CD4-positive, alpha-beta T cell treated with Interleukin-15 for 1 hour (primary cell): ENCODE measurements around the gene THRB.

Experiments used
- DNase-seq: peaks from one replicate; pipeline ENCODE4 v3.0.0-alpha.2; 2020

THRB gene

GRCh38 chr3:24299246-24299805 is 195.3 kb downstream of the THRB start:
- DNase-seq = no peak

DNA sequence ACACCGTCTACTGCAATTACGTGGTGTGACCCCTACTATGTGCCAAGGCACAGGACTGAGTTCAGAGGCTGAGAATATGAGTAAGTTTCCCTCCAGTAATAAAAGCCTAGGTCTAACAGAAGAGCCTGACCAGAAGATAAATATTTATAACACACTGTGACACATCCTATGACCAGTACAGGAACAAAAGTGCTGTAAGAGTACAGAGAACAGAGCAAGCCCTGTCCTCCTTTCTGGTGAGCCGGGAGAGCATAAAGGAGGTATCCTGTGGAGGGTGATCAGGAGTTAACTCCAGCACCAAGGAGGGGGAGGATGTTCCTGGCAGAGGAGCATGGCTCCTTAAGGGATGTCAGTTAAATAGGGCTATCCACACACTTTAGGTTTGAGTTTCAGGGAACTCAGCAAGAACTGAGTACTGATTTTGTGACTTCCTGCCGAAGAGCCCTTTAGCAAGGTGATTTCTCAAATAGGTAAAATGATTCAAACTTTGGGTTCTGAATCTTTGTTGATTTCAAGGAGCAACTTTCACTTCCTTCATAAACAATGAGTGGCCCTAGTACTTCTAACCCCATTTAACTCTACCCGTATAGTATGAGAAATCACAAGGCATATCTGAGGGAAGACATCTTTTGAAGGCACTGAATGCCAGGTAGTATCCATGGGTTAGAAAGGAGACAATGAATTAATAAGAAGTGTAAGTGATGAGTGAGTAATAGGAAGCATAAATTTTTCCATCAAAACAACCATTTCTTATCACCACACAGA is 198.0 kb downstream of the THRB start:
- no peak for DNase-seq

DNA sequence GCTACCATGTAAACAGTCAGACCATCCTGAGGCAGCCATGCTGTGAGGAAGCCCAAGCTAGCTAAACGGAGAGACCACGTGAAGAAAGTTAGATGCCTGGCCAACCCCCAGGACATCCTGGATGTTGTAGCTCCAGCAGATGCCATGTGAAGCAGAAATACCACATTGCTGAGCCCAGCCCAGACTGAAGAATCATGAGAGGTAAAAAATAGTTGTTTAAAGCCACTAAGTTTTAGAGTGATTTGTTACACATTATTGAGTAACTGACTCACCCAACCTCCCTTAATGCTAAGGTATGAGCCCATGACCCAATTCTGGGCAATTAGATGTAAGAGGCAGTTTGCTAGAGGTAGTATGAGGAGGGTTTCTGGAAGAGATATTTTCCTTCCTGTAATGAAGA is 200.5 kb downstream of the THRB start:
- no peak for DNase-seq

- no peak for DNase-seq
These were observed 203.0 kb downstream of the THRB start for GRCh38 chr3:24291646-24292045.

GRCh38 chr3:24290596-24290995 is 204.1 kb downstream of the THRB start:
- no peak for DNase-seq

GRCh38 chr3:24288496-24289236 is 206.0 kb downstream of the THRB start:
- DNase-seq = no peak

DNA sequence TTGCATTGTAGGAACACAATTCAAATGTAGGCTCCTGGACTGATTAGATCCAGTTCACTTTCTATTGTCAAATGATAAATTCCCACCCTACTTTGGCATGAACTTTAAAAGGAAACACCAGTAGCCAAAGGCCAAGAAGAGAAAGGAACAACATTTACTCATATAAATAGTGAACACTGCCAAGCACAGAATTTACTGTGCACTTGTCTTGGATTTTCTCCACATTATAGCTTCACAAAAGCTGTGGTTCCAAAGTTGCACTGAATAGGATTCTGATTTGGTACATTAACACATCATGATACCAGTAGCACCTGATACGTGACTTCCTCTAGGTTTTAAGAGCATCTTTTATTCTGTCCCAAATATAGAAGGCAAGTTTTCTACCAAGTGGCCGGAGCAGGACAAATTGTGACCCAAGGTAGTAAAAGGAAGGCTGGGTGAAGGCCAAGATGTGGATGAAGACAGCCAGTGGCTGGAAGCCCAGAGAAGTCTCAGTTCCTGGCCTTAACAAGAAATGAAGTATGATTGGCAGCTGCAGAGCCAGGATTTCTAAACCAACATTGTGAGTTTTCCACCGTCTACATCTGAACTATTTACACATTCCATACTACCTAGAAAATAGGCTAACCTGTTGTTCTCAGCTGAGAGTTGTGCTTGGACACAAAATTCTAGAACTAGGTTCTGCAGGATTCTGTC is 206.7 kb downstream of the THRB start:
- DNase-seq = no peak

GRCh38 chr3:24286405-24286804 is 208.2 kb downstream of the THRB start:
- no peak for DNase-seq

DNA sequence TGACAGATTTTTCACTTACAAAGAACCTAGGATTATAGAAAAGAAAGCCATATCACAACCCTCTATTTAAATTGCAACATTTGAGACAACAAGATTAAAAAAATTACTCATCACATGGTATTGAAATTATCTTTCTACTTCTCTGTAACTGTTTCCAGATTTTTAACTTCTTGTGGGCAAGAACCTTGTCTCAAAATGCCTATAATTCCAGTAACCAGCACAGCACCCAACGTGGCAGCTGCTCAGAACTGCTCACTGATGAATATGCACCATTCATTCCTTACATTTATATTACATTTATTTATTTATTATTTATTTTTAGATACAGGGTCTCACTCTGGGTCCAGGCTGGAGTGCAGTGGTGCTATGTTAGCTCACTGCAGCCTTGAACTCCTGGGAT is 216.1 kb downstream of the THRB start:
- DNase-seq = no peak

DNA sequence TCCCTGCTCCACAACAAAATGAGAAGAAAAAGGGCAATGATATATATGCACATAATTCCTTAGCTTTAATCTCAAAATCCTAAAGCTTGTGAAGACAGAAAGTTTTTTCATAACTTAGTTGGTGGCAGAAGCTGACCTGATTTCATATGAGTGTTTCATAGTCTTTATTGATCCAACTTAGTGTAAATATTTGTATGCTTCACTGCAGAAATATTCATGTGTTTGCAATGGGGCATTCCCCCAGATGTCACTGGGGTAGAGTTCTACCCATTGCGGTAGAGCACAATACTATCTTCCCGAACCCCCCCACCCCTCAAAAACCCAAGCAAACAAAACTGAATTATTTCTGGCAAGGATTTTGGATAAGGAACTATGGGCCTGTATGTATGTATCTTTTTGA is 221.2 kb downstream of the THRB start:
- no peak for DNase-seq

GRCh38 chr3:24272875-24273274 is 221.8 kb downstream of the THRB start:
- no peak for DNase-seq

DNA sequence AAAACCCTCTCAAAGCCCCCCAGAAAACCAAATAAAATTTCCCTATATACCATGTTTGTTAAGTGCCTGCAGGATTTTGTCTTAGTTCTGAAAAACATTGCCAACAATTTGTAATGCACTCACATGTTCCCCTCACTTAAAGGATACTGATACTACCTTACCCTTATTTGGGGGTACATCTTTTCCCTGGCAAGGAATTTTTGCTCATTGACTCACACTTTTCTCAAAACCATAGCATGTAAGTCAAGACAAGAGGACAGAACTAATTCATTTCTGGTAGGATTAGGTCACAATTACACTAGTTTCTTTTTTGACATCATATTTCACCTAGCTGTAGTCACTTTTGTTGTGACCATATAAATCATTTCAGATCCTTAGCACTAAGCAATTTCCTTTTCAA is 222.2 kb downstream of the THRB start:
- no peak for DNase-seq

DNA sequence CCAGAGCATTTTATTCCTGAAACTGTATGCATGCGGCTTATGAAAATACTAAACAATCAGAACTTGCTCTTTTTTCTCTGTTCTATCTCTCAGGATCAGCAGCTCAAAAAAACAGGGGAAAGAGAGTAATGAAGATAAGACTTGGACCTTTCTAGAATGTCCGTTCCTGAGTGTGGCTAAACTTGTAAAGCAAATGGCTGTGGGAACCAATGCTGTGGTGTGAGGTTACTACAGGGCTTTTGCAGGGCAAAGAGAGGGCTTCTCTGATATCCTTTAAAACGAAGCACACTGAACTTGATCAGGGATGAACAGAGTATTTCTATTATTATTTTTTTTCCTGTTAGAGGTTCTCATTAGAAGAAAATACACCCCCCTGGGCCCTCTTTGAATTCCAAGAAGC is 223.4 kb downstream of the THRB start:
- DNase-seq = no peak

DNA sequence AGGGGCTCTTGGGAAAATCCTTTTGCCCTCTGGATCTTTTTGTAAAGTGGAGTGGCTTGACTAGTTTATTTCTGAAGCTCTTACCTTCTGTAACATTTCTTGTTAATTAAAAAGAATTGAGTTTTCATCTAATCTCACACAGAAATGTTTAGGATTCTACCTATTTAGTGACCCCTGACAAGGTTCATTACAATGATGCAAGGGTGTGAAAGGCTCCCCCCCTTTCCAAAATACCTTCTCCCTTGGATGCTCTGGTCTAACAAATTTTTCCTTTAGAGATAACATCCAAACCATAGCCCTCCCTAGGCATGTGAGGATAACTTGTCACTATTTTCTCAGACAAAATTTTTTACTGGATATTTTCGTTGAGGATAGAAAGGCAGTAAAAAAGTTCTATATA is 223.9 kb downstream of the THRB start:
- DNase-seq = no peak

DNA sequence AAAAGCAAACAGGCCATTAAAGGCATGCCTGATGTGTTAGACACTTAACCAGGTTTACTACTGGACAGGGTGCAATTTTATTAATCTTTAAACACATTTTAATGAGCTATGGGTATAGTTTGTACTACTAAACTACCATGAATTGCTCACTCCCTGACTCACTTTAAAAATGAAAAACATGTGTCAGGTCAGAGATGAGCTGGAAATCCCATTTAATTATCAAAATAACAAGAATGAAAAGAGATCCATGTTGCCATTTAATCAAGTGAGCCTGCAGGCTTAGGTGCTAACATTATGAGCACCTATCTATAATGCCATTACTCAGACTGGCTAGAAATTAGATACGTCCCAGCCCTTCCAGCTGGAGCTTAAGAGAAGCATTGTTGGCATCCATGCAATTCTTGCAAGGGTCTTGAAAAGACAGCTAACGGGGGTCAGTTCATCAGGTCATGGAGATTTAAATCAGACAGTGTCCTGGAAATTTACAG is 224.4 kb downstream of the THRB start:
- DNase-seq = no peak

GRCh38 chr3:24264748-24265158 is 229.9 kb downstream of the THRB start:
- no peak for DNase-seq

GRCh38 chr3:24264011-24264410 is 230.6 kb downstream of the THRB start:
- DNase-seq = no peak

DNA sequence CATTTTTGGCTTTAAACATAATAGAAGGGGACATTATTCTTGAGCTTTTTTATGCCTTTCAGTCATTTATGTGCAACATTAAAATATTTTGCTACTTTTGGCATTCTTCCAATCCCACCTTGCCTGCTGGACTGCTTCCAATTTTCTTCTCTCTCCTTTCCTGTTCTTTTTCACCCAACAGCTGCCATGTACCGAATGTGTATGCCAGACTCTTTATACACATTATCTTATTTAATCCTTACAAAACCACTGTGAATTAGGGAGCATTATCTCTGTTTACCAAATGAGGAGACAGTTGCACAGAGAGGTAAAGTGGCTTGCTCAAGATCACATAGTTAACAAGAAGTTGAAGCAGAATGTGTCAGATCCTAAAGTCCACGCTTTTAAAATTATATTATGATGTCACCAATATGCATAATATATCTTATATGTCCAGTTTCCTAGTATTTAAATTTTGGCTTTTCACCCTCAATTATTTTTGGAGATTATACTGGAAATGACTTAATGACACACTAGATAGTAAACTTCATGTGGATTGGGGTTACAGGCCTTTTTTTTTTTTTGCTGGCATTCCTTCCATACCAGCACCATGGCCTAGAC is 231.5 kb downstream of the THRB start:
- no peak for DNase-seq

DNA sequence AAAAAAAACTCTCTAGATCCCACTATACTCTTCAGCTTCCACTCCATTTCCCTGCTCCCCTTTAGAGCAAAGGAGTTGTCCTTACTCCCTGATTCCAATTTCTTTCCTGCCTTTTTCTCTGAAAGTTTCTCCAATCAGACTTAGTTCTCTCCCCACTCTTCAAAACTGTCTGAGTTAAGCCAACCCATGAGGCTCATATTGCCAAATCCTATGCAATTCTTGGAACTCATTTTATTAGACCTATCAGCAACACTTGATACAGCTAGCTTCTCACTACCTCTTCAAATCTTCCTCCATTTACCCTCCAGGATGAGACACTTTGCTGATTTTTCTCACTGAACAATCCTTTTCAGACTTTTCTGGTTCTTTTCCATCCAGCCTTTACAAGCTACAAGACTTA is 233.1 kb downstream of the THRB start:
- no peak for DNase-seq

GRCh38 chr3:24259901-24260512 is 234.6 kb downstream of the THRB start:
- DNase-seq = no peak

GRCh38 chr3:24258727-24259600 is 235.7 kb downstream of the THRB start:
- no peak for DNase-seq

DNA sequence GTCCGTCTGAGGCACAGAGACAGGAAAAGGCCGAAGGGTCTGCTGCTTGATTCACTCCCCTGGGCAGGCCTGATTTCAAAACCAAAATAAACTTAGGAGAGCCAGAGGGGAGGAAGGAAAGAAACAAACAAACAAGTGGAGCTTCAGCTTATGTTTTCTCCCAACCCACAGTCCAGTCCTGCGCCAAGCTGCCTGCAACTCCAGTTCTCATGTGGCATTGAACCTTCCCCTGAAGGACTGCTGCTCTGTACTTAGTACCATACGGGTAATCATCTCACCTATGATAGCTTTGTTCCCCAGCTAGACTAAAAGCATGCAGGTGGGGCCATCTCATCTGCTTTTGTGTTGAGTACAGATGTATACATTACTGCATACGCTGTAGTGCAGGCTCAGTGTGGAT is 236.4 kb downstream of the THRB start:
- no peak for DNase-seq
